ENCODE measurements around the gene SHROOM4.

- TF ChIP-seq, protein P1, sequence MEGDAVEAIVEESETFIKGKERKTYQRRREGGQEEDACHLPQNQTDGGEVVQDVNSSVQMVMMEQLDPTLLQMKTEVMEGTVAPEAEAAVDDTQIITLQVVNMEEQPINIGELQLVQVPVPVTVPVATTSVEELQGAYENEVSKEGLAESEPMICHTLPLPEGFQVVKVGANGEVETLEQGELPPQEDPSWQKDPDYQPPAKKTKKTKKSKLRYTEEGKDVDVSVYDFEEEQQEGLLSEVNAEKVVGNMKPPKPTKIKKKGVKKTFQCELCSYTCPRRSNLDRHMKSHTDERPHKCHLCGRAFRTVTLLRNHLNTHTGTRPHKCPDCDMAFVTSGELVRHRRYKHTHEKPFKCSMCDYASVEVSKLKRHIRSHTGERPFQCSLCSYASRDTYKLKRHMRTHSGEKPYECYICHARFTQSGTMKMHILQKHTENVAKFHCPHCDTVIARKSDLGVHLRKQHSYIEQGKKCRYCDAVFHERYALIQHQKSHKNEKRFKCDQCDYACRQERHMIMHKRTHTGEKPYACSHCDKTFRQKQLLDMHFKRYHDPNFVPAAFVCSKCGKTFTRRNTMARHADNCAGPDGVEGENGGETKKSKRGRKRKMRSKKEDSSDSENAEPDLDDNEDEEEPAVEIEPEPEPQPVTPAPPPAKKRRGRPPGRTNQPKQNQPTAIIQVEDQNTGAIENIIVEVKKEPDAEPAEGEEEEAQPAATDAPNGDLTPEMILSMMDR (IDR thresholded peaks at IDR 0.05), result peak in 11 of 12 donors; percentile 22 to 58 (median 42)
- no peak for TF ChIP-seq POLR2A (IDR thresholded peaks at IDR 0.05)
Measured at GRCh38 chrX:50680990-50681389, 133.0 kb downstream of the SHROOM4 start.
